Esophagus muscularis mucosa (tissue), 3 donors: ENCODE data around the gene MEST.
"Not testable (repeated sequence)": the region's sequence is repeated elsewhere in the genome, so short reads cannot be mapped to it uniquely, and the experiment has no call there.

Source experiments
- POLR2A ChIP-seq: fragments of 450-650 bp; IDR thresholded peaks from one replicate; pipeline ENCODE4 v1.6.1; 2017; ENCODE audit warnings: antibody characterized with exemption, moderate library complexity, mild to moderate bottlenecking, low read depth
- TF ChIP-seq, protein P1 (sequence below), 3 experiments: fragments of 200-600 bp in 2 of 3; fragments of 450-650 bp in 1 of 3; sonication (generic) in 2 of 3; IDR thresholded peaks; one replicate each; pipeline ENCODE4 v1.5.1; 2017 to 2019; ENCODE audit warnings: antibody characterized with exemption in 3 of 3, mild to moderate bottlenecking in 2 of 3, moderate library complexity in 1 of 3

DNA sequence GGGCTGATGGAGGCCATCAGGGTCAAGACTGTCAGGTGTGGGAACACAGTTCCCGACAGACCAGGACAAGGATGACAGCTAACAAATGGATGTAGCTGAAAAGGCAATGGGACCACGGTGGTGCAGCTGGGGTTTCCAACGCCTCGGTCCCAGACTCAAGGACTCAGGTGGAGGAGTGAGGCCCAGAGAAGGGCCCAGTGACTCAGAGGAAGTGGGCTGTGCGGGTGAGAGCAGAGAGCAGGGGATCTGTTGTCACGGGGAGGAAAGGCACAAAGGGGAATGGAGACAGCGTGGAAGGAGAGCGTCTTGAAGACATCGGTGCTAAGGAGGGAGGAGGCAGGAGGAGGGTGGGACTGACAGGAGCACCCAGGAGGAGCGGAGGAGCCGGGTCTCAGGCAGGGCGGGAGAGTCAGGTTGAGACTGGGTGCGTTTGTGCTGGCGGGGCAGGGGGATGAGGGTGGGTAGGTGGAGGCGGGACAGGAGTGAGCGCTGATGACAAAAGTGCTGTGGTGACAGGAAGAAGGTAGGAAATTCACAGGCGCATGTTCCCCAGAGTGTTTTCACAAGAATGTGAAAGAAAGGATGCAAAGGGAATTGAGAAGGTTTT, 31.7 kb downstream of the MEST start:
- not testable (repeated sequence) for TF ChIP-seq POLR2A
- TF ChIP-seq, protein P1, sequence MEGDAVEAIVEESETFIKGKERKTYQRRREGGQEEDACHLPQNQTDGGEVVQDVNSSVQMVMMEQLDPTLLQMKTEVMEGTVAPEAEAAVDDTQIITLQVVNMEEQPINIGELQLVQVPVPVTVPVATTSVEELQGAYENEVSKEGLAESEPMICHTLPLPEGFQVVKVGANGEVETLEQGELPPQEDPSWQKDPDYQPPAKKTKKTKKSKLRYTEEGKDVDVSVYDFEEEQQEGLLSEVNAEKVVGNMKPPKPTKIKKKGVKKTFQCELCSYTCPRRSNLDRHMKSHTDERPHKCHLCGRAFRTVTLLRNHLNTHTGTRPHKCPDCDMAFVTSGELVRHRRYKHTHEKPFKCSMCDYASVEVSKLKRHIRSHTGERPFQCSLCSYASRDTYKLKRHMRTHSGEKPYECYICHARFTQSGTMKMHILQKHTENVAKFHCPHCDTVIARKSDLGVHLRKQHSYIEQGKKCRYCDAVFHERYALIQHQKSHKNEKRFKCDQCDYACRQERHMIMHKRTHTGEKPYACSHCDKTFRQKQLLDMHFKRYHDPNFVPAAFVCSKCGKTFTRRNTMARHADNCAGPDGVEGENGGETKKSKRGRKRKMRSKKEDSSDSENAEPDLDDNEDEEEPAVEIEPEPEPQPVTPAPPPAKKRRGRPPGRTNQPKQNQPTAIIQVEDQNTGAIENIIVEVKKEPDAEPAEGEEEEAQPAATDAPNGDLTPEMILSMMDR (IDR thresholded peaks at IDR 0.05), result not testable (repeated sequence)
